MM.1S (cell line): Measurements from ENCODE around the gene PROCA1.

Experiments used
- DNase-seq: peaks from one replicate; pipeline ENCODE4 v3.0.0-alpha.2; 2015
- H2AFZ ChIP-seq: fragments of 300-600 bp; sonication (generic); 2 replicates; pipeline ENCODE4 v1.6.0; 2016; ENCODE audit warnings: antibody characterized with exemption, low read length
- H3F3A ChIP-seq: fragments of 300-600 bp; sonication (generic); 2 replicates; pipeline ENCODE4 v1.6.1; 2016; ENCODE audit warnings: mild to moderate bottlenecking, antibody characterized with exemption, low read length, moderate library complexity, mixed read lengths; ENCODE audit not compliant: insufficient read depth
- H3K27ac ChIP-seq: fragments of 300-600 bp; sonication (generic); 2 replicates; pipeline ENCODE4 v1.5.1; 2016; ENCODE audit warnings: mild to moderate bottlenecking, low read length
- H3K27me3 ChIP-seq: fragments of 300-600 bp; sonication (generic); replicated peaks from 2 replicates; pipeline ENCODE4 v1.6.0; 2016; ENCODE audit warnings: low read length; ENCODE audit not compliant: insufficient read depth
- H3K36me3 ChIP-seq: fragments of 300-600 bp; sonication (generic); replicated peaks from 2 replicates; pipeline ENCODE4 v1.6.1; 2016; ENCODE audit warnings: mild to moderate bottlenecking, low read length, mixed read lengths; ENCODE audit not compliant: insufficient read depth
- H3K4me1 ChIP-seq: fragments of 300-600 bp; sonication (generic); 2 replicates; pipeline ENCODE4 v1.6.1; 2016; ENCODE audit warnings: low read length, mixed read lengths
- H3K4me2 ChIP-seq: fragments of 300-600 bp; sonication (generic); 2 replicates; pipeline ENCODE4 v1.6.0; 2016; ENCODE audit warnings: low read depth, low read length
- H3K4me3 ChIP-seq: fragments of 300-600 bp; sonication (generic); 2 replicates; pipeline ENCODE4 v1.5.1; 2016; ENCODE audit warnings: low read length, mixed read lengths
- H3K79me2 ChIP-seq: fragments of 300-600 bp; sonication (generic); 2 replicates; pipeline ENCODE4 v1.6.1; 2016; ENCODE audit warnings: mixed run types, low read length, mixed read lengths
- H3K9ac ChIP-seq: fragments of 300-600 bp; sonication (generic); 2 replicates; pipeline ENCODE4 v1.6.1; 2016; ENCODE audit warnings: low read length, mixed read lengths
- H3K9me2 ChIP-seq: fragments of 300-600 bp; sonication (generic); replicated peaks from 2 replicates; pipeline ENCODE4 v1.6.1; 2016; ENCODE audit warnings: mild to moderate bottlenecking, low read length, mixed read lengths; ENCODE audit not compliant: insufficient read depth
- H3K9me3 ChIP-seq: fragments of 300-600 bp; sonication (generic); replicated peaks from 2 replicates; pipeline ENCODE4 v1.6.1; 2016; ENCODE audit warnings: mild to moderate bottlenecking, low read length, mixed read lengths; ENCODE audit not compliant: insufficient read depth
- H4K20me1 ChIP-seq: fragments of 300-600 bp; sonication (generic); 2 replicates; pipeline ENCODE4 v1.6.1; 2016; ENCODE audit warnings: mild to moderate bottlenecking, low read length, moderate library complexity, mixed read lengths; ENCODE audit not compliant: insufficient read depth
- EZH2 ChIP-seq: fragments of 300-600 bp; sonication (generic); optimal IDR thresholded peaks from 2 replicates; pipeline ENCODE3; 2017; ENCODE audit warnings: low read depth, mild to moderate bottlenecking, antibody characterized with exemption, low read length, mixed read lengths
- EZH2phosphoT487 ChIP-seq: fragments of 300-600 bp; sonication (generic); IDR thresholded peaks from 2 replicates; pipeline ENCODE4 v1.6.1; 2018; ENCODE audit warnings: antibody characterized with exemption, low read length
- TF ChIP-seq, protein P1 (sequence below): fragments of 300-600 bp; sonication (generic); IDR thresholded peaks from 2 replicates; pipeline ENCODE4 v1.5.1; 2016; ENCODE audit warnings: antibody characterized with exemption, low read length, mixed read lengths

PROCA1 gene

DNA sequence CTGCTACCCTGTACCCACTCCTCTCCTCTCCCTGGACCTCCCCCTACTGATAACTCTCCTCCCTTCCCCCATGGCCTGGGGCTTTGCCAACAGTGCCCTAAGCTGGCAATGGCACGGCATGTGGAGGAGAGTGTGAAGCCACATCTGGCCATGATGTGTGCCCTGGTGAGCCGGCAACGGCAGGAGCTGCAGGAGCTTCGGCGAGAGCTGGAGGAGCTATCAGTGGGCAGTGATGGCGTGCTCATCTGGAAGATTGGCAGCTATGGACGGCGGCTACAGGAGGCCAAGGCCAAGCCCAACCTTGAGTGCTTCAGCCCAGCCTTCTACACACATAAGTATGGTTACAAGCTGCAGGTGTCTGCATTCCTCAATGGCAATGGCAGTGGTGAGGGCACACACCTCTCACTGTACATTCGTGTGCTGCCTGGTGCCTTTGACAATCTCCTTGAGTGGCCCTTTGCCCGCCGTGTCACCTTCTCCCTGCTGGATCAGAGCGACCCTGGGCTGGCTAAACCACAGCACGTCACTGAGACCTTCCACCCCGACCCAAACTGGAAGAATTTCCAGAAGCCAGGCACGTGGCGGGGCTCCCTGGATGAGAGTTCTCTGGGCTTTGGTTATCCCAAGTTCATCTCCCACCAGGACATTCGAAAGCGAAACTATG, 37.3 kb upstream of the PROCA1 start:
- Histone ChIP-seq H3K9me3 (no peaks in the 10 kb centered on the region), H3F3A (peaks cover 7% of the 10 kb centered on the region; the same call in 1 of the 2 replicates), H3K4me1 (peaks cover 6% of the 10 kb centered on the region), H3K27ac (no peak overlapping the region), H3K9ac (no peak overlapping the region), H3K27me3 (no peaks in the 10 kb centered on the region), H2AFZ (no peak overlapping the region), H4K20me1 (no peaks in the 10 kb centered on the region), H3K4me2 (no peak overlapping the region), H3K36me3 (no peaks in the 10 kb centered on the region), H3K4me3 (no peak overlapping the region), H3K79me2 (peaks cover 38% of the 10 kb centered on the region), H3K9me2 (no peaks in the 10 kb centered on the region)
- DNase-seq, result no peak
- TF ChIP-seq EZH2, result no peak
- TF ChIP-seq EZH2phosphoT487, result no peak
- TF ChIP-seq, protein P1, sequence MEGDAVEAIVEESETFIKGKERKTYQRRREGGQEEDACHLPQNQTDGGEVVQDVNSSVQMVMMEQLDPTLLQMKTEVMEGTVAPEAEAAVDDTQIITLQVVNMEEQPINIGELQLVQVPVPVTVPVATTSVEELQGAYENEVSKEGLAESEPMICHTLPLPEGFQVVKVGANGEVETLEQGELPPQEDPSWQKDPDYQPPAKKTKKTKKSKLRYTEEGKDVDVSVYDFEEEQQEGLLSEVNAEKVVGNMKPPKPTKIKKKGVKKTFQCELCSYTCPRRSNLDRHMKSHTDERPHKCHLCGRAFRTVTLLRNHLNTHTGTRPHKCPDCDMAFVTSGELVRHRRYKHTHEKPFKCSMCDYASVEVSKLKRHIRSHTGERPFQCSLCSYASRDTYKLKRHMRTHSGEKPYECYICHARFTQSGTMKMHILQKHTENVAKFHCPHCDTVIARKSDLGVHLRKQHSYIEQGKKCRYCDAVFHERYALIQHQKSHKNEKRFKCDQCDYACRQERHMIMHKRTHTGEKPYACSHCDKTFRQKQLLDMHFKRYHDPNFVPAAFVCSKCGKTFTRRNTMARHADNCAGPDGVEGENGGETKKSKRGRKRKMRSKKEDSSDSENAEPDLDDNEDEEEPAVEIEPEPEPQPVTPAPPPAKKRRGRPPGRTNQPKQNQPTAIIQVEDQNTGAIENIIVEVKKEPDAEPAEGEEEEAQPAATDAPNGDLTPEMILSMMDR, result no peak

DNA sequence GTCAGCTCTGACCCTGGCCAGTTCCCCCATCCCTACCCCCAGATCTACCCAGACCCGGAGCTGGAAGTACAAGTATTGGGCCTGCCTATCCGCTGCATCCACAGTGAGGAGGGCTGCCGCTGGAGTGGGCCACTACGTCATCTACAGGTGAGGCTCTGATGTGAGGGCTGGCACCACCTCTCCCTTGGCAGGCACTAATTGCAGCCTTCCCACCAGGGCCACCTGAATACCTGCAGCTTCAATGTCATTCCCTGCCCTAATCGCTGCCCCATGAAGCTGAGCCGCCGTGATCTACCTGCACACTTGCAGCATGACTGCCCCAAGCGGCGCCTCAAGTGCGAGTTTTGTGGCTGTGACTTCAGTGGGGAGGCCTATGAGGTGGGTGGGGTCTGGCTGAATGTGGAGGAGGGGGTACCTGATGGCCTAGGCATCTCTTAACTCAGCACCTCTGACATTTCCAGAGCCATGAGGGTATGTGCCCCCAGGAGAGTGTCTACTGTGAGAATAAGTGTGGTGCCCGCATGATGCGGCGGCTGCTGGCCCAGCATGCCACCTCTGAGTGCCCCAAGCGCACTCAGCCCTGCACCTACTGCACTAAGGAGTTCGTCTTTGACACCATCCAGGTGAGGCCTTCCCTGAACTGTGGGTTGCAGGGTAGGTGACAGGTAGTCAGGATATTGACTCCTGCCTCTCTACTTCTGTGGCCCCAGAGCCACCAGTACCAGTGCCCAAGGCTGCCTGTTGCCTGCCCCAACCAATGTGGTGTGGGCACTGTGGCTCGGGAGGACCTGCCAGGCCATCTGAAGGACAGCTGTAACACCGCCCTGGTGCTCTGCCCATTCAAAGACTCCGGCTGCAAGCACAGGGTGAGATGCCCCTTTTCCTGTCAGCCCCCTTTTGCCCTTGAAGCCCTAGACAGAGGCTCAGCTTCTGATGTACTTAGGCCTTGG, 36.4 kb upstream of the PROCA1 start:
- Histone ChIP-seq H3K36me3 (no peaks in the 10 kb centered on the region), H3K9me2 (no peaks in the 10 kb centered on the region), H3K27me3 (no peaks in the 10 kb centered on the region), H3K9me3 (no peaks in the 10 kb centered on the region), H3K4me3 (no peak overlapping the region), H3K4me2 (no peak overlapping the region), H3K27ac (no peak overlapping the region), H3K4me1 (peaks cover 6% of the 10 kb centered on the region), H2AFZ (no peak overlapping the region), H3K9ac (no peak overlapping the region), H4K20me1 (no peaks in the 10 kb centered on the region), H3K79me2 (peaks cover 38% of the 10 kb centered on the region), H3F3A (peaks cover 13% of the 10 kb centered on the region)
- TF ChIP-seq, protein P1, result no peak
- TF ChIP-seq EZH2phosphoT487, result no peak
- TF ChIP-seq EZH2, result no peak
- DNase-seq, result no peak

- no peaks in the 10 kb centered on the region for H3K27me3 ChIP-seq
- peaks cover 6% of the 10 kb centered on the region for H3K4me1 ChIP-seq
- no peaks in the 10 kb centered on the region for H3K9me3 ChIP-seq
- H3K27ac ChIP-seq, result no peak overlapping the region
- H3K4me3 ChIP-seq, result no peak overlapping the region
- TF ChIP-seq EZH2phosphoT487, result no peak
- TF ChIP-seq EZH2, result no peak
- TF ChIP-seq, protein P1, result no peak
- no peak for DNase-seq
- no peaks in the 10 kb centered on the region for H4K20me1 ChIP-seq
- no peak overlapping the region for H3K4me2 ChIP-seq
- no peaks in the 10 kb centered on the region for H3K36me3 ChIP-seq
- H2AFZ ChIP-seq, result no peak overlapping the region
- peaks cover 15% of the 10 kb centered on the region for H3F3A ChIP-seq
- no peaks in the 10 kb centered on the region for H3K9me2 ChIP-seq
- H3K79me2 ChIP-seq, result peaks cover 38% of the 10 kb centered on the region
- H3K9ac ChIP-seq, result no peak overlapping the region
These were observed 35.5 kb upstream of the PROCA1 start for GRCh38 chr17:28747051-28747691.
